Activated T-cell treated with anti-CD3 and anti-CD28 coated beads, Interleukin-2, amount 50 U/mL, for 4 hours (primary cell): ENCODE results near the gene GPC1. TPM values are rescaled to one million over a fixed set of nuclear protein-coding genes. Genes with fewer than 3 reads are reported as not detected.
"Not testable (repeated sequence)": the region's sequence is repeated elsewhere in the genome, so short reads cannot be mapped to it uniquely, and the experiment has no call there.

Source experiments
- ATAC-seq, 2 donors: fragments of 200-7000 bp; cut with Tn5 transposase; one replicate each; pipeline ENCODE4 v1.10.0; 2021
- DNase-seq: peaks from one replicate; pipeline ENCODE4 v3.0.0-alpha.2; 2020
- H3K27me3 Mint-ChIP-seq: one replicate; pipeline ENCODE4 v1.8.0; 2021; ENCODE audit warnings: low read depth, mixed read lengths
- H3K36me3 Mint-ChIP-seq: one replicate; pipeline ENCODE4 v1.8.0; 2022; ENCODE audit warnings: mixed read lengths; ENCODE audit not compliant: insufficient read depth
- H3K4me1 Mint-ChIP-seq: one replicate; pipeline ENCODE4 v1.8.0; 2021; ENCODE audit warnings: low read depth, mixed read lengths
- H3K4me3 Mint-ChIP-seq: one replicate; pipeline ENCODE4 v1.8.0; 2021; ENCODE audit warnings: mild to moderate bottlenecking, moderate library complexity, mixed read lengths
- H3K9me3 Mint-ChIP-seq: one replicate; pipeline ENCODE4 v1.8.0; 2021; ENCODE audit warnings: mixed read lengths
- total RNA-seq, 3 donors: library from RNA; stranded (reverse); gene quantifications; one replicate each; pipeline ENCODE4 v1.2.1, GENCODE V29; 2021

Gene GPC1
- total RNA-seq = 1 to 10 TPM; 3.7 to 6.3 (median 5.9) TPM

DNA sequence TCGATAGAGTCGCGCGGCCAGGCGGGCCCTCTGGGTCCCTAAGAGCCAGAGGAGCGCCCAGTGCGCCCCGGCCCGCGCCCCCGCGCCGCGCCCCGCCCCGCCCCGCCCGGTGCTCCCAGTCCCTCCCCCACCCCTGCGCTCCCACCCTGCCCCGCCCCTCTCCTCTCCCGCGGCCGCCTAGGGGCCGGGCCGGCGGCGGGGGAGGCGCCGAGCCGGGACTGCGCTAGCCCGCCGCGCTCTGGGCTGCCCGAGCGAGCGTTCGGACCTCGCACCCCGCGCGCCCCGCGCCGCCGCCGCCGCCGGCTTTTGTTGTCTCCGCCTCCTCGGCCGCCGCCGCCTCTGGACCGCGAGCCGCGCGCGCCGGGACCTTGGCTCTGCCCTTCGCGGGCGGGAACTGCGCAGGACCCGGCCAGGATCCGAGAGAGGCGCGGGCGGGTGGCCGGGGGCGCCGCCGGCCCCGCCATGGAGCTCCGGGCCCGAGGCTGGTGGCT, at the start of gene GPC1:
Gene GPC1, plus strand, starts transcription at position 207 of the 491 bp plus-strand sequence. Its CDS starts 256 bp downstream, at position 463.
- Mint-ChIP-seq H3K4me1 (peaks cover 7% of the 10 kb centered on the region), H3K4me3 (peak within 1 kb of the TSS; percentile 82), H3K27me3 (peaks cover 23% of the 10 kb centered on the region), H3K36me3 (no peaks in the 10 kb centered on the region), H3K9me3 (no peaks in the 10 kb centered on the region)
- DNase-seq = peak; percentile 50
- peak; percentile 66 to 69 for ATAC-seq

DNA sequence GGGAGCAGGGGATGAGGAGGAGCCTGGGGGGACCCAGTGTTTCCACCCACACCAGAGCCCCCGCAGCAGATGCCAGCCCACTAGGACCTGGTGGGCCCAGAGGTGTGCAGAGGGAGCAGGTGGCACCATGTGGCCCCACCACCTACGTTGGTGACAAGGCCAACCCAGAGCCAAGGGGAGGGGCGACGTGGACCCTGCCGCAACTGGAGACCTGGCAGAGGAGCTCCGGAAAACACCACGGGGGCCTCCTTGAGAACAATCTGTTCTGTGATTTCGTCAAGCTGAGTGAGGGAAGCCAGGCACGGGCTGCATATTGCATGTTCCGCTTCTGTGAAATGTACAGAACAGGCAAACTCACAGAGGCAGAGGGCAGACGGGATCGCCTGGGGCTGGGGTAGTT, 49.1 kb upstream of the GPC1 start:
- ATAC-seq = no peak
- no peak overlapping the region for H3K4me3 Mint-ChIP-seq

DNA sequence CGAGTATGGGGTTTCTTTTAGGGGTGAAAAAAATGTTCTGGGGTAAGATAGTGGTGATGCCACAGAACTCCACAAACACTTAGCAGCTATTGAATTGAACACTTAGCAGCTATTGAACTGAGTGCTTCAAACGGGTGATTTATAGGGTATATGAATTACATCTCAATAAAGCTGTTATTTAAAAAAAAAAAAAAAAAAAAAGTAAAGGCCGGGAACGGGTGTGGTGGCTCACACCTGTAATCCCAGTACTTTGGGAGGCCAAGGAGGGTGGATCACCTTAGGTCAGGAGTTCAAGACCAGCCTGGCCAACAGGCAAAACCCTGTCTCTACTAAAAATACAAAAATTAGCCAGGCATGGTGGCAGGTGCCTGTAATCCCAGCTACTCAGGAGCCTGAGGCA, 48.7 kb upstream of the GPC1 start:
- DNase-seq, H3K9me3 Mint-ChIP-seq, H3K27me3 Mint-ChIP-seq, H3K4me1 Mint-ChIP-seq, H3K4me3 Mint-ChIP-seq, H3K36me3 Mint-ChIP-seq, ATAC-seq: not testable (repeated sequence)

More for the DNA sequence above, 49.1 kb upstream of the GPC1 start:
- no peak for DNase-seq
- peaks cover 9% of the 10 kb centered on the region for H3K27me3 Mint-ChIP-seq
- H3K36me3 Mint-ChIP-seq = no peaks in the 10 kb centered on the region
- peaks cover 3% of the 10 kb centered on the region for H3K4me1 Mint-ChIP-seq
- H3K9me3 Mint-ChIP-seq = no peaks in the 10 kb centered on the region

DNA sequence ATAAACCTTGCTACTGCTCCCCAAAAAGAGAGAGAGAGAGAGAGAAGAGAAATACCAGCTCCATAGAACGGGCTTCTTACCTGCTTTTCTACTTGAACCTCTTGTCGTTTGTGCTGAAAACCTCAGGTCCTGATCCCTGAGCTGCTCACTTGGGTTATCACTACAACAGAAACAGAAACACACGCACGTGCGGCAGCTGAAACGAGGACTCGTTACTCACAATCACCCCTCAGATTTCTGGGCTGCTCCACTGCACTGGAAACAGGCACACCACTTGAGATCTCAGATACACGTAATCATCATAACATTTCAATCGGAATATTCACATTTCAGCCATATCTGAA, 48.2 kb upstream of the GPC1 start:
- Mint-ChIP-seq H3K27me3 (peaks cover 8% of the 10 kb centered on the region), H3K4me1 (peaks cover 3% of the 10 kb centered on the region), H3K9me3 (no peaks in the 10 kb centered on the region), H3K4me3 (no peak overlapping the region), H3K36me3 (no peaks in the 10 kb centered on the region)
- ATAC-seq (no peak), DNase-seq (no peak)

- Mint-ChIP-seq H3K9me3 (no peaks in the 10 kb centered on the region), H3K36me3 (no peaks in the 10 kb centered on the region), H3K4me1 (peaks cover 9% of the 10 kb centered on the region), H3K4me3 (no peak overlapping the region), H3K27me3 (peaks cover 4% of the 10 kb centered on the region)
- DNase-seq (no peak), ATAC-seq (no peak)
Observed at GRCh38 chr2:240387669-240388358, 47.6 kb upstream of the GPC1 start.

GRCh38 chr2:240388471-240389301, 46.8 kb upstream of the GPC1 start:
- Mint-ChIP-seq H3K27me3 (peaks cover 2% of the 10 kb centered on the region), H3K4me3 (no peak overlapping the region), H3K9me3 (no peaks in the 10 kb centered on the region), H3K36me3 (no peaks in the 10 kb centered on the region), H3K4me1 (peaks cover 12% of the 10 kb centered on the region)
- DNase-seq = no peak
- ATAC-seq = no peak

DNA sequence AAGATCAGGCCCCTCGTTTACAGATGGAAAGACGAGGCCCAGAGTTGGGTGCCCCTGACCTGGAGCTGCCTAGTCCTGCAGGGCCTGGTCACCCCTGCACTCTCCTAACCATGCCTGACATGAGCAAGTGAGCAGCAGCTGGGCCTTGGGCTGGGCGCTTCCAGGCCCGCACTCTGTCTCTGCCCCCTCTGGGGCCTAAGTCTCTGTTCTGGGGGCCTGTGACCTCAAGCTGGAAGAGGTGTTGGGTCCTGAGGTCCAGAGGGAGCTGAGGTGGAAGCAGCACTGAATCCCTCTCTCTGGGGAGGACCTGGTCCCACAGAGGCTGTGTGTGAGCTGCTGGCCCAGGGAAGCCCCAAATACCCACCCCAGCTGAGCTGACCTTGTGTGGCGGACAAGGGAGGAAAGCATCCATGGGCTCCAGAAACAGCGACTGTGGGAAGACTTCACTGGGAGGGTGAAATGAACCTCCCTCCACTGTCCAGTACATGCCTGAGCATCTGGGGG, 46.1 kb upstream of the GPC1 start:
- no peaks in the 10 kb centered on the region for H3K36me3 Mint-ChIP-seq
- no peak for DNase-seq
- no peak overlapping the region for H3K4me3 Mint-ChIP-seq
- no peaks in the 10 kb centered on the region for H3K9me3 Mint-ChIP-seq
- no peak for ATAC-seq
- H3K27me3 Mint-ChIP-seq = no peaks in the 10 kb centered on the region
- peaks cover 12% of the 10 kb centered on the region for H3K4me1 Mint-ChIP-seq

GRCh38 chr2:240390091-240391073, 45.1 kb upstream of the GPC1 start:
- DNase-seq = no peak
- Mint-ChIP-seq H3K4me1 (peaks cover 12% of the 10 kb centered on the region), H3K9me3 (no peaks in the 10 kb centered on the region)

GRCh38 chr2:240391111-240392051, 44.1 kb upstream of the GPC1 start:
- Mint-ChIP-seq H3K4me3 (no peak overlapping the region), H3K9me3 (no peaks in the 10 kb centered on the region), H3K4me1 (peaks cover 12% of the 10 kb centered on the region), H3K27me3 (no peaks in the 10 kb centered on the region), H3K36me3 (no peaks in the 10 kb centered on the region)
- ATAC-seq (no peak), DNase-seq (peak; percentile 4)

More at GRCh38 chr2:240390091-240391073, 45.1 kb upstream of the GPC1 start:
- ATAC-seq = no peak
- Mint-ChIP-seq H3K27me3 (no peaks in the 10 kb centered on the region), H3K4me3 (no peak overlapping the region), H3K36me3 (no peaks in the 10 kb centered on the region)

DNA sequence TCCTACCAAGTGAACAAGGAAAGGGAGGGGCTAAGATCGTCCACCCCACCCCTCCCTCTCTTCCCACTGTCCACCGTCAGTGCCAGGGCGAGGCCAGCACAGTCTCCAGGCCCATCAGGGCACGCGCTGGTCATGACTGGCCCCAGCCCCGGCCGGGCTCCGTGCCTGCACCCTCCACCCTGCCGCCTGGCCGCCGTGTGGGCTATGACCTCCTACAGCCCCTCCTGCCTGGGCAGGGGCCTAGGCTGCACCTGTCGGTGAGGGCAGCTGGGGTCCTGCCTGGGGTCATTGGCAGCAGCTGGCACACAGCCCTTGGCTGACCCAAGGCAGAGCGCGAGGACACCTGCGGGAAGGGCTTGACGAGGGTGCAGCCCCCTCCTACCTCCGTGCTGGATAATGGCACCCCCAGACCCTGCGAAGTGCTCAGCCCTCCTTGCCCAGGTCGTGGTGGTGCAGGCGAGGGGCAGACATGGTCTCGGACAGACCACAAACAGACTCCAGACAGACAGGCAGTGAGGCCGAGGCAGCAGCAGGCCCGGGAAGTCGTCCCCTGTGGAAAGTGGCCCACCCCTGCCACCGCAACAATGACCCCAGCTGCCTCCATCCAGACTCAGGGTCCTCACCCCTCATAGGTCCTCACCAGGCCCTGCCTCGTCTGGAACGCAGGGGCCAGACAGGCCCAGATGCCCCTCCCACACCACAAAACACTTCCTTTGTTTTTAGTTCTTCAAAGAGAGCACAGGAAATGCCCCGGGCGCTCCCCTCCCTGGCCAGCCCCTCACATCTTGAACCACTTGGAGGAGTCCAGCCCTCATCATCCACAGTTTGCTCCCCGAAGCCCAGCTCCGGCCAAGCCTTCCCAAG, 43.1 kb upstream of the GPC1 start:
- no peak for ATAC-seq
- no peaks in the 10 kb centered on the region for H3K36me3 Mint-ChIP-seq
- no peaks in the 10 kb centered on the region for H3K27me3 Mint-ChIP-seq
- H3K4me3 Mint-ChIP-seq = no peak overlapping the region
- no peaks in the 10 kb centered on the region for H3K9me3 Mint-ChIP-seq
- DNase-seq = peak; percentile 3
- H3K4me1 Mint-ChIP-seq = peaks cover 12% of the 10 kb centered on the region

- ATAC-seq (no peak), DNase-seq (peak; percentile 4)
- H3K27me3 Mint-ChIP-seq = no peaks in the 10 kb centered on the region
- no peaks in the 10 kb centered on the region for H3K36me3 Mint-ChIP-seq
- H3K9me3 Mint-ChIP-seq = no peaks in the 10 kb centered on the region
- H3K4me3 Mint-ChIP-seq = no peak overlapping the region
- peaks cover 12% of the 10 kb centered on the region for H3K4me1 Mint-ChIP-seq
Observed at GRCh38 chr2:240392948-240393830, 42.3 kb upstream of the GPC1 start.
